ENCODE data around the gene GYS2. TPM values are rescaled to one million over a fixed set of nuclear protein-coding genes. Genes with fewer than 3 reads are reported as not detected.

GYS2 gene
- total and polyA plus RNA-seq, 3 experiments from 2014 or later = not detected

DNA sequence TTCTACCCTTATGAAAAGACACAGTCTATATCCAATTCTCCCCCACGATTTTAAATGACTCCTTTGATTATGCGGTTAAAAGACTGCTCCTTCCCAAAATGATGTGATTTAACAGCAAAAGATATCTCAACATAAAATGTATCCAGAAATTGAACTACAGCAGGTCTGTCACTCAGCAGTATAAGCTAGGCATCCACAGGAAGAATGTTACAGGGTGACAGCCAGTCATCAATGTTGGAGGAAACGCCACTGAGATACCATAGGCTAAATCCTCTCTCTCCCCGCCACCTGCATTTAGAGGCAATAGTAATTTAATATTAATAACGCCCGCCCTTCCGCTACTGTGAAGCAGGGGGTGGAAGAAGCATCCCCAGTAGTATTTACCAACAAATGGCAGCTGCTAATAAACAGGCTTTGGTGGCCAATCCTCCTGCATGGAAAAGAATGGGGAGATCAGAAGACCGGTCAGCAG, 103.8 kb downstream of the GYS2 start:
- H3K4me3 ChIP-seq (ENCODE audit: low read length) = peak overlapping the region; percentile 92
- peak overlapping the region; percentile 80 for H3K27ac ChIP-seq (ENCODE audit: low read depth, low read length)
- H3K4me3 Mint-ChIP-seq = no peak overlapping the region
- H3K27ac Mint-ChIP-seq = no peak overlapping the region
- peaks cover 4 to 41% (median 8%) of the 10 kb centered on the region in 3 donors for H3K36me3 Mint-ChIP-seq
- POLR2A ChIA-PET = interaction anchor here (0.6 to 2.6 kb wide), 8 partner anchors 11 to 179 kb away, joined by 3 to 17 read pairs (median 4); partner anchors contain the start of genes LDHB, PYROXD1 and SPX
- DNase-seq = peak in 2 of 5 donors; percentile 2 to 46
- H3K4me1 ChIP-seq (ENCODE audit: insufficient read depth, low read length) = peaks cover 56% of the 10 kb centered on the region
- H3K36me3 ChIP-seq (ENCODE audit: insufficient read depth, low read length) = peaks cover 29% of the 10 kb centered on the region
- CTCF ChIA-PET = interaction anchor here (1.2 to 1.4 kb wide), 2 partner anchors 8 to 29 kb away, joined by 3 read pairs; no protein-coding TSS in a partner anchor
- H3K9me3 ChIP-seq (ENCODE audit: low read length) = no peaks in the 10 kb centered on the region
- H3K27me3 Mint-ChIP-seq = no peaks in the 10 kb centered on the region
- no peaks in the 10 kb centered on the region for H3K9me3 Mint-ChIP-seq
- H3K27me3 ChIP-seq (ENCODE audit: insufficient read depth, low read length, poor library complexity, severe bottlenecking) = no peaks in the 10 kb centered on the region
- H3K4me1 Mint-ChIP-seq = peaks cover 39 to 71% (median 42%) of the 10 kb centered on the region in 3 donors

DNA sequence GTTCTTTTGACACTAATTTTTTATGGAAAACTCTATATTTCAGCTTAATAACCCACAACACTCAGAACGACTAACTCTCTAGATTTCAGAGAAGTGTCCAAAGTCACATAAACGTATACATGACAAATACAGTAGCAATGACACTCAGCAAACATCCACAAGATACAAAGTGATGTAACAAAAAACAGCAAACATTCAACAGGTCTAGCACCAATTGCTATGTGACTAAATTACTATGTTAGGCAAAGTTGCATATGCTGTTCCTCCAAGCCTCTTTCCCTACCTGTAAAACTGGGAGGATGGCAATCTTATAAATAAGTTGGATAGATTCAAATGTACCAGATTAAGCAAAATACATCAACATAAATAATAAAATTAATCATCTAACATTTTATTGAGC, 104.9 kb downstream of the GYS2 start:
- Mint-ChIP-seq H3K36me3 (peaks cover 6 to 51% (median 15%) of the 10 kb centered on the region in 3 donors), H3K9me3 (no peaks in the 10 kb centered on the region), H3K27ac (no peak overlapping the region), H3K27me3 (no peaks in the 10 kb centered on the region), H3K4me1 (peaks cover 32 to 67% (median 37%) of the 10 kb centered on the region in 3 donors), H3K4me3 (peak overlapping the region in 1 of 7 donors; percentile 5)
- Histone ChIP-seq H3K36me3 (ENCODE audit: insufficient read depth, low read length) (peaks cover 36% of the 10 kb centered on the region), H3K4me3 (ENCODE audit: low read length) (no peak overlapping the region), H3K4me1 (ENCODE audit: insufficient read depth, low read length) (peaks cover 49% of the 10 kb centered on the region), H3K27me3 (ENCODE audit: insufficient read depth, low read length, poor library complexity, severe bottlenecking) (no peaks in the 10 kb centered on the region), H3K27ac (ENCODE audit: low read depth, low read length) (no peak overlapping the region), H3K9me3 (ENCODE audit: low read length) (no peaks in the 10 kb centered on the region)
- DNase-seq = no peak
- ChIA-PET CTCF (no interaction called here), POLR2A (interaction anchor here (2.6 kb wide), 1 partner anchor 62 kb away, joined by 15 read pairs; the partner anchor contains the start of gene PYROXD1)

Other genes with a start within 250 kb of the GYS2 start
- not detected for gene IAPP, start 231.9 kb downstream of the GYS2 start, total RNA-seq
- not detected for gene IAPP, start 231.9 kb downstream of the GYS2 start, polyA plus RNA-seq
- gene PYROXD1, start 167.2 kb downstream of the GYS2 start, total RNA-seq = 10 to 100 TPM; 26.6 to 29.3 TPM
- gene PYROXD1, start 167.2 kb downstream of the GYS2 start, polyA plus RNA-seq = 25.0 TPM
- 100 to 1,000 TPM in 1 of 2 experiments, 10 to 100 TPM in 1; 95.1 to 101 TPM for gene RECQL, start 103.2 kb downstream of the GYS2 start, total RNA-seq
- 87.3 TPM for gene RECQL, start 103.2 kb downstream of the GYS2 start, polyA plus RNA-seq
- 10 to 100 TPM; 48.1 to 52.3 TPM for gene GOLT1B, start 103.1 kb downstream of the GYS2 start, total RNA-seq
- gene GOLT1B, start 103.1 kb downstream of the GYS2 start, polyA plus RNA-seq = 25.8 TPM
- gene SPX, start 78.6 kb downstream of the GYS2 start, total RNA-seq = under 1 TPM; 0.28 to 0.64 TPM
- gene SPX, start 78.6 kb downstream of the GYS2 start, polyA plus RNA-seq = not detected
- 1,000 to 10,000 TPM; 1,700 to 1,721 TPM for gene LDHB, start 53.0 kb upstream of the GYS2 start, total RNA-seq
- 1,224 TPM for gene LDHB, start 53.0 kb upstream of the GYS2 start, polyA plus RNA-seq
- gene KCNJ8, start 169.9 kb upstream of the GYS2 start, total RNA-seq = not detected
- not detected for gene KCNJ8, start 169.9 kb upstream of the GYS2 start, polyA plus RNA-seq